Glutamatergic neuron (in vitro differentiated cells): ENCODE measurements around the gene MSI2. TPM values are rescaled to one million over a fixed set of nuclear protein-coding genes. Genes with fewer than 3 reads are reported as not detected.

ENCODE experiments used
- DNase-seq: peaks from one replicate; pipeline ENCODE4 v3.0.0; 2022
- H3K27ac Mint-ChIP-seq: one replicate; pipeline ENCODE4 v1.8.0; 2020; ENCODE audit warnings: mild to moderate bottlenecking, mixed read lengths, inconsistent platforms; ENCODE audit not compliant: unreplicated experiment
- H3K27me3 Mint-ChIP-seq: one replicate; pipeline ENCODE4 v1.8.0; 2020; ENCODE audit warnings: mild to moderate bottlenecking, moderate library complexity, mixed read lengths, inconsistent platforms; ENCODE audit not compliant: unreplicated experiment
- H3K36me3 Mint-ChIP-seq: one replicate; pipeline ENCODE4 v1.8.0; 2020; ENCODE audit warnings: mild to moderate bottlenecking, mixed read lengths, inconsistent platforms; ENCODE audit not compliant: unreplicated experiment
- H3K4me1 Mint-ChIP-seq: one replicate; pipeline ENCODE4 v1.8.0; 2020; ENCODE audit warnings: mild to moderate bottlenecking, low read depth, mixed read lengths, inconsistent platforms; ENCODE audit not compliant: unreplicated experiment
- H3K4me3 Mint-ChIP-seq: one replicate; pipeline ENCODE4 v1.8.0; 2020; ENCODE audit warnings: mild to moderate bottlenecking, mixed read lengths, inconsistent platforms; ENCODE audit not compliant: unreplicated experiment
- H3K9me3 Mint-ChIP-seq: one replicate; pipeline ENCODE4 v1.8.0; 2020; ENCODE audit warnings: mild to moderate bottlenecking, moderate library complexity, mixed read lengths, inconsistent platforms; ENCODE audit not compliant: unreplicated experiment
- total RNA-seq: library from RNA; stranded (reverse); fragmentation: NEBNext Ultra II Directional; extraction: Animal tissue kit (Norgen Biotek cat#: 25700); gene quantifications from one replicate; pipeline ENCODE4 v1.2.1, GENCODE V29; 2021; ENCODE audit not compliant: unreplicated experiment
- TF ChIP-seq, protein P1 (sequence below): fragments of 200-600 bp; sonication (generic); IDR thresholded peaks from one replicate; pipeline ENCODE4 v1.5.0; 2021; ENCODE audit not compliant: partially characterized antibody, unreplicated experiment

The MSI2 gene
- total RNA-seq, 1 donor from 2014 or later: 141 TPM

DNA sequence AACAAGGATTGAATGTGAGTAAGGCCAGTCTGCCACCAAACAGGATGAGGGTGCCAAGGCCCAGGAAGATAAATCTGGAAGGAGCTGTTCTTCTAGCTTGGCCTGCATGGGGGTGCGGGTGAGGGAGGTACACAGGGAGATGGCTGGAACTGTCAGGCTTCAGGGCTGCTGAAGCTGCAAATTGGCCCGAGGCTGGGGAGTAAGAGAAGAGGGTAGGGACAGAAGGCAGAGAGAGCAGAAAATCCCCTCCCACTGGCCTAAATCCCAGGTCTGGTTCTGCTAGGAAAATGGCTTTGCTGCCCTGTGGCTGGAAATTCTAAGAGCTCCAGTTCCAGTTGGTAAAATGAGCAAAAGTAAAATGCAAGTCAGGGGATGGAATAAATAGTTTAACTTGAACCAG, 400.9 kb downstream of the MSI2 start:
- peaks cover 34% of the 10 kb centered on the region for H3K4me1 Mint-ChIP-seq
- peaks cover 24% of the 10 kb centered on the region for H3K9me3 Mint-ChIP-seq
- DNase-seq: no peak
- peaks cover 6% of the 10 kb centered on the region for H3K36me3 Mint-ChIP-seq
- H3K27me3 Mint-ChIP-seq: peaks cover 15% of the 10 kb centered on the region
- H3K27ac Mint-ChIP-seq: peak overlapping the region; percentile 28
- TF ChIP-seq, protein P1, sequence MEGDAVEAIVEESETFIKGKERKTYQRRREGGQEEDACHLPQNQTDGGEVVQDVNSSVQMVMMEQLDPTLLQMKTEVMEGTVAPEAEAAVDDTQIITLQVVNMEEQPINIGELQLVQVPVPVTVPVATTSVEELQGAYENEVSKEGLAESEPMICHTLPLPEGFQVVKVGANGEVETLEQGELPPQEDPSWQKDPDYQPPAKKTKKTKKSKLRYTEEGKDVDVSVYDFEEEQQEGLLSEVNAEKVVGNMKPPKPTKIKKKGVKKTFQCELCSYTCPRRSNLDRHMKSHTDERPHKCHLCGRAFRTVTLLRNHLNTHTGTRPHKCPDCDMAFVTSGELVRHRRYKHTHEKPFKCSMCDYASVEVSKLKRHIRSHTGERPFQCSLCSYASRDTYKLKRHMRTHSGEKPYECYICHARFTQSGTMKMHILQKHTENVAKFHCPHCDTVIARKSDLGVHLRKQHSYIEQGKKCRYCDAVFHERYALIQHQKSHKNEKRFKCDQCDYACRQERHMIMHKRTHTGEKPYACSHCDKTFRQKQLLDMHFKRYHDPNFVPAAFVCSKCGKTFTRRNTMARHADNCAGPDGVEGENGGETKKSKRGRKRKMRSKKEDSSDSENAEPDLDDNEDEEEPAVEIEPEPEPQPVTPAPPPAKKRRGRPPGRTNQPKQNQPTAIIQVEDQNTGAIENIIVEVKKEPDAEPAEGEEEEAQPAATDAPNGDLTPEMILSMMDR: no peak
- H3K4me3 Mint-ChIP-seq: no peak overlapping the region

DNA sequence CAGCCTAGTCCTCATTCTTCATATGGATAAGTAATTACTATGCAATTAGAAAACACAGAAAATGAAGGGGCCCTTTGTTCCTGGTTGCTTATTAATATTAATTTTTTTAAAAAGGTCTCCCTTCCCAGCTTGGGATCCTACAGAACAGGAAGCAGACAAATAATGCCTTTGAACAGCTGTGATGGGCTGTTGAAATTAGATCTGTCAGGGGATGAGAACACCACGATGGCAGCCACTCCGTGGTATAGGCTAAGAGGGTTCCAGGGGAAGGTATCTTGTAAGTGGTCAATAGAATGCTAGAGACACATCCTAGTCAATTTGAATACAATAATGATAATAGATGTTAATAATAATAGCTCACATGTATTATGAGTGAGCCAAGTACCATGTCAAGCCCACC, 405.7 kb downstream of the MSI2 start:
- DNase-seq: no peak
- TF ChIP-seq, protein P1: no peak
- Mint-ChIP-seq H3K4me3 (peak overlapping the region; percentile 74), H3K9me3 (peaks cover 19% of the 10 kb centered on the region), H3K4me1 (peaks cover 51% of the 10 kb centered on the region), H3K27me3 (peaks cover 18% of the 10 kb centered on the region), H3K27ac (peak overlapping the region; percentile 97), H3K36me3 (no peaks in the 10 kb centered on the region)

DNA sequence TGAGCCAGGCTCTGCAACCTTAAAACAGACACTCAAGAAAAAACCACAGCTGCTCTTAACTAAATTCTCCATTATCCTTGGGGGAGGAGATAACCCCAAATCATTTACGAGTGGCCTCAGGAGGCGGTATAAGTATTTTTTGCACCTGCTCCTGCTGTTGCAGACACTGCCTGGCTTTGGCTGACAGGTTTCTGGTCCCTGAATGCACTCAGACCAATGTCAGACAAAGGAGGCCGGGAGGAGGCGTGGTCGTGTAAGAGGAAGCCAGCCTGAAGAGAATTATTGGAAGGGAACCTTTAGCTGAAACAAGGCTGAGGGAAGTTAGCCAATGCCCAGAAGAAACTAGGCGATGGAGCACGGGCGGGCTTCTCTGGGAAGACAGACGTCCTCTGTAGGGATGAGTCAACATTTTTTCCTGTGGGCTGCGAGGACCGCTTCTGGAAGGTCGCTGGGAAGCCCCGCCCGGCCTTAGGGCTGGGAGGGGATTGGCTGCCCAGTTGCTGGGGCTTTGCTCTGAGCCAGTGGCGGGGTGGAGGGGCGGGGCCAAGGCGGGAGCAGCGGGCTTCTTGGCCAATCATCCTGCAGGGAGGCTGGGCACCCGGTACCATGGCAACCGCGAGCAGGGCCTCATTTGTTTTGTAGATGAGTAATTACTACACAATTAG, 406.5 kb downstream of the MSI2 start:
- no peaks in the 10 kb centered on the region for H3K36me3 Mint-ChIP-seq
- H3K9me3 Mint-ChIP-seq: peaks cover 19% of the 10 kb centered on the region
- H3K27me3 Mint-ChIP-seq: peaks cover 18% of the 10 kb centered on the region
- peaks cover 46% of the 10 kb centered on the region for H3K4me1 Mint-ChIP-seq
- TF ChIP-seq, protein P1: no peak
- H3K4me3 Mint-ChIP-seq: peak overlapping the region; percentile 74
- peak; percentile 99 for DNase-seq
- H3K27ac Mint-ChIP-seq: peak overlapping the region; percentile 97

DNA sequence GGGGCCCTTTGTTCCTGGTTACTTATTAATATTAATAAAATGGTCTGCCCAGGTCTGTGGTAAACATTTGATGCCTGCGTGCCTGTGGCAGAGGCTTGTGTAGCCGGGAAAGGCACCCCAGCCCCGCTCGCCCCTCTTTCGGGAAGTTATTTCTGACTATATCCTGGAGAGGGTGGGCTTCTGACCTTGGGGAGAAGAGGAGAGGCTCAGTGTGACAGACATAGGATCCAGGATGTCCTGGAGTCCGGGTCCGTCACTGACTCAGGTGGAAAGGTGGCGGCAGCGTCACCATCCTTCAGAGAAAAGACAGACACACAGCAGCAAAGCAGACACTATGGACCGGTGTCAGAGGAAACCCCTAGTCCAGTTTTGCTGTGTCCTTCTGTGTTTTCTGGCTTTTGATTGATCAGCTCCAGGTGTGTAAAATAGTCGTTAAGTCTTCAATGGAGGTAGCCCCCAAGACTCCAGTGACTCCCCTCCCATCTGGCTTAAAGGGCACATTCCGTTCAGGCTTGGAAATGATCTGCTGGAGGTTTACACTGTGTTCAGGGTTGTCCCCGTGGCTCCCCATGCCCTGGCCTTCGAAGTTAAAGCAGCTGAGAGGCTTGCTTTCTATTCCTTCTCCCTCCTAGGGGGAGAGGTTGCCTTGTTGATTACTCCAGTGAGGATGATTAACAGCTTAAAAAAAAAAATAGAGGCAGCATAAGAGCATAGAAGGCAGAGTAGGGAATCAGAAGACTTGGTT, 407.2 kb downstream of the MSI2 start:
- Mint-ChIP-seq H3K36me3 (no peaks in the 10 kb centered on the region), H3K4me1 (peaks cover 44% of the 10 kb centered on the region), H3K9me3 (peaks cover 19% of the 10 kb centered on the region), H3K27ac (peak overlapping the region; percentile 97), H3K27me3 (peaks cover 18% of the 10 kb centered on the region), H3K4me3 (peak overlapping the region; percentile 81)
- TF ChIP-seq, protein P1: no peak
- no peak for DNase-seq

DNA sequence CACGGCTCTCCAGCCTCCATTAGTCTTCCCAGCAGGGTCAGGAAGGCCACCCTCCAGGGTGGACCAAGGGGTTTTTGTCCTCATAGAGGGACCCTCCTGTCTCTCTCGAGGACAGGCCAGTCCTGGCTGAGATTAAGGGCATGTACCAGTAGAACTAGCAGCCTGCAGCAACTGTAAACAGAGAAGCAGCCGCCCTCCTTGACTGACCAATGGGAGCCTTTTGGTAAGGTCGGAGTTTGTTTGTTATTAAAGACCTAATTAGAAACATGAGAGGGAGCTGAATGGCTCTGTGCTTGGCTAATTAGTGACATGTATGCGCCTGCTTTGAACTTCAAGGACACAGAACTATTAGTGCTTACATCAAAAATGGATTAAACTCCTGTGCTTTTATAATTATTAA, 408.8 kb downstream of the MSI2 start:
- H3K27me3 Mint-ChIP-seq: peaks cover 17% of the 10 kb centered on the region
- peaks cover 46% of the 10 kb centered on the region for H3K4me1 Mint-ChIP-seq
- H3K4me3 Mint-ChIP-seq: peak overlapping the region; percentile 42
- H3K36me3 Mint-ChIP-seq: no peaks in the 10 kb centered on the region
- H3K9me3 Mint-ChIP-seq: peaks cover 17% of the 10 kb centered on the region
- no peak for DNase-seq
- no peak overlapping the region for H3K27ac Mint-ChIP-seq
- TF ChIP-seq, protein P1: no peak
